ENCODE data around the gene FBP2.
A peak's percentile ranks its signal among the peaks of the same experiment; 100 is the strongest.

Gene FBP2

DNA sequence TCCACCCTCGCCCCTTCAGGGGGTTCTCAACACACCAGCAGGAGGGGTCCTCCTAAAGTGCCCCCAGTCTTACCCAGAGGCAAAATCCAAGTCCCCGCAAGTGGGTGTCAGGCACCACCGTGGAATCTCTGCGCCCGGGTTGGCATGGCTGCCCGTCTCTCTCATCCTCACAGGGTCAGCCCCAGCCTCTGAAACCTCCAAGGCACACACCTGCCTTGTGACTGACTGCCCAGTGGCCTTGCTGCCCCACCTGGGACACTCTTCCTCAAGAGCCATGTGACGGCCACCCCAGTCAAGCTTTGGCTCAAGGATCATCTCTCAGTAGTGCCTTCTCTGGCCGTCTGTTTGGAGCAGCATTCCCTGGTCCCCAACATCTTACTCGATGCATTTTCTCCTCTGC is 4.9 kb downstream of the FBP2 start:
- no peak overlapping the region for H3K4me2 ChIP-seq
- no peaks in the 10 kb centered on the region for H3K27me3 ChIP-seq (ENCODE audit: insufficient read depth, low read depth)
- H3K79me2 ChIP-seq (ENCODE audit: insufficient read depth, low read depth), result no peaks in the 10 kb centered on the region
- TF ChIP-seq, protein P1, sequence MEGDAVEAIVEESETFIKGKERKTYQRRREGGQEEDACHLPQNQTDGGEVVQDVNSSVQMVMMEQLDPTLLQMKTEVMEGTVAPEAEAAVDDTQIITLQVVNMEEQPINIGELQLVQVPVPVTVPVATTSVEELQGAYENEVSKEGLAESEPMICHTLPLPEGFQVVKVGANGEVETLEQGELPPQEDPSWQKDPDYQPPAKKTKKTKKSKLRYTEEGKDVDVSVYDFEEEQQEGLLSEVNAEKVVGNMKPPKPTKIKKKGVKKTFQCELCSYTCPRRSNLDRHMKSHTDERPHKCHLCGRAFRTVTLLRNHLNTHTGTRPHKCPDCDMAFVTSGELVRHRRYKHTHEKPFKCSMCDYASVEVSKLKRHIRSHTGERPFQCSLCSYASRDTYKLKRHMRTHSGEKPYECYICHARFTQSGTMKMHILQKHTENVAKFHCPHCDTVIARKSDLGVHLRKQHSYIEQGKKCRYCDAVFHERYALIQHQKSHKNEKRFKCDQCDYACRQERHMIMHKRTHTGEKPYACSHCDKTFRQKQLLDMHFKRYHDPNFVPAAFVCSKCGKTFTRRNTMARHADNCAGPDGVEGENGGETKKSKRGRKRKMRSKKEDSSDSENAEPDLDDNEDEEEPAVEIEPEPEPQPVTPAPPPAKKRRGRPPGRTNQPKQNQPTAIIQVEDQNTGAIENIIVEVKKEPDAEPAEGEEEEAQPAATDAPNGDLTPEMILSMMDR (conservative IDR thresholded peaks at IDR 0.05; ENCODE audit: low read depth, low read length), result no peak
- no peak overlapping the region for H3K9ac ChIP-seq
- H3K4me3 ChIP-seq (IDR thresholded peaks at IDR 0.05; ENCODE audit: insufficient read depth, low read depth, low read length), result no peak overlapping the region
- H3K4me1 ChIP-seq (ENCODE audit: low read depth, poor library complexity, severe bottlenecking), result peaks cover 15% of the 10 kb centered on the region
- no peak overlapping the region for H2AFZ ChIP-seq (ENCODE audit: low read depth)
- no peaks in the 10 kb centered on the region for H4K20me1 ChIP-seq (ENCODE audit: insufficient read depth)
- H3K36me3 ChIP-seq (ENCODE audit: insufficient read depth), result no peaks in the 10 kb centered on the region
- no peak overlapping the region for H3K27ac ChIP-seq

DNA sequence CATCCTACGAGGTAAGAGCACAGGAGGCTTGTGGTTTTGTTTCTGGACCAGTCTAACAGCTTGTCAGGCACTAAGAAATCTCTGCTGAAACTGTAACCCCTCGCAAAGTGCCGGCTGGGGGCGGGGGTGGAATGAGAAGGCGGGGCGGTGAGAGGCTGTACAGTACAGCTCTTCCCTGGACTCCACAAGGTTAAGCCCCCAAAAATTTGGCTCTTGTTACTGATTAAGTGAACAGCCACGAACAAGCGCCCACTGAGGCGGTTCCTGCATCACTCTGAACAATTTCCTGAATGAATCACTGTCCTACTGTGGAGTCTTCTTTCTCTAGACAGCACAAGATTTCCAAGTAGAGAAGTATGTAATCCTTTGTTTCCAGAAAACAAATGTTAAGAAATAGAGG is 6.8 kb downstream of the FBP2 start:
- H3K9ac ChIP-seq, result peak overlapping the region; percentile 40
- H4K20me1 ChIP-seq (ENCODE audit: insufficient read depth), result no peaks in the 10 kb centered on the region
- H2AFZ ChIP-seq (ENCODE audit: low read depth), result peak overlapping the region; percentile 85
- TF ChIP-seq, protein P1 (conservative IDR thresholded peaks at IDR 0.05; ENCODE audit: low read depth, low read length), result no peak
- H3K4me2 ChIP-seq, result peak overlapping the region; percentile 90
- H3K4me1 ChIP-seq (ENCODE audit: low read depth, poor library complexity, severe bottlenecking), result peaks cover 15% of the 10 kb centered on the region
- H3K79me2 ChIP-seq (ENCODE audit: insufficient read depth, low read depth), result no peaks in the 10 kb centered on the region
- H3K36me3 ChIP-seq (ENCODE audit: insufficient read depth), result no peaks in the 10 kb centered on the region
- H3K27ac ChIP-seq, result peak overlapping the region; percentile 69
- no peak overlapping the region for H3K4me3 ChIP-seq (IDR thresholded peaks at IDR 0.05; ENCODE audit: insufficient read depth, low read depth, low read length)
- no peaks in the 10 kb centered on the region for H3K27me3 ChIP-seq (ENCODE audit: insufficient read depth, low read depth)

DNA sequence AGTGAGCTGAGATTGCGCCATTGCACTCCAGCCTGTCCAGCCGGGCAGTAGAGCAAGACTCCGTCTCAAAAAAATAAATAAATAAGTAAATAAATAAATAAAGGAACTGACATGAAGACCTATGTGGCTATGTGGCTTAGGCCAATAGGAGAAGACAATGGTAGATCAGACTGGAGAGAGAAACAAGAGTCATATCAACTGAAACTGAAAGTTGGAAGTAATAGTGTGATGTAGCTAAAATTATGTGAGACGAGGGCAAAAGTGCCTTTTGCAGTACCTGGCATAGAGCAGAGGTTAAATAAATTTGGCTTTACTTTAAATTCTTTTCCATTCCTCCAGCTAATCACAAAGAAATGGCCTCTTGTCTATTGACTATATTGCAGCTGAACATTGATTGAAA is 7.3 kb downstream of the FBP2 start:
- H4K20me1 ChIP-seq (ENCODE audit: insufficient read depth), result no peaks in the 10 kb centered on the region
- peak overlapping the region; percentile 40 for H3K9ac ChIP-seq
- H3K4me2 ChIP-seq, result peak overlapping the region; percentile 90
- H3K79me2 ChIP-seq (ENCODE audit: insufficient read depth, low read depth), result no peaks in the 10 kb centered on the region
- TF ChIP-seq, protein P1 (conservative IDR thresholded peaks at IDR 0.05; ENCODE audit: low read depth, low read length), result no peak
- peaks cover 15% of the 10 kb centered on the region for H3K4me1 ChIP-seq (ENCODE audit: low read depth, poor library complexity, severe bottlenecking)
- peak overlapping the region; percentile 85 for H2AFZ ChIP-seq (ENCODE audit: low read depth)
- no peaks in the 10 kb centered on the region for H3K27me3 ChIP-seq (ENCODE audit: insufficient read depth, low read depth)
- H3K4me3 ChIP-seq (IDR thresholded peaks at IDR 0.05; ENCODE audit: insufficient read depth, low read depth, low read length), result no peak overlapping the region
- no peaks in the 10 kb centered on the region for H3K36me3 ChIP-seq (ENCODE audit: insufficient read depth)
- H3K27ac ChIP-seq, result peak overlapping the region; percentile 69

DNA sequence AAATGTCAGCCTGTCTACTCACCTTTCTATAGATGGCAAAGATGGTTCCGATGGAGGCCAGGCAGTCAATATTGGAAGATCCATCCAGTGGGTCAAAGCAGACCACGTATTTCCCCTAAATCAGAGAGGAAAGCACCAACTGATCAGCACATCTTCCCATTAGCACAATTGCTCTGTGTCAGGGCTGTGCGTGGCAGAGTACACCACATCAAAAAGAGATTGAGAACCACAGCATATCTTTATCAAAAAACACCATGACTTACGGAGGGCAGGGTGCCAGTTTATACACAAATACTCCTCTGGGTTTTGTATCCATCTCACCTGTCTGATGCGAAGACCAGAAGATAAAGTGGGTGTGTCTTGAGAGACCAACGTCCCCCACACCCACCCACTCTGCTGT is 9.1 kb downstream of the FBP2 start:
- peaks cover 15% of the 10 kb centered on the region for H3K4me1 ChIP-seq (ENCODE audit: low read depth, poor library complexity, severe bottlenecking)
- TF ChIP-seq, protein P1 (conservative IDR thresholded peaks at IDR 0.05; ENCODE audit: low read depth, low read length), result no peak
- no peak overlapping the region for H3K27ac ChIP-seq
- no peaks in the 10 kb centered on the region for H4K20me1 ChIP-seq (ENCODE audit: insufficient read depth)
- H2AFZ ChIP-seq (ENCODE audit: low read depth), result no peak overlapping the region
- no peak overlapping the region for H3K4me2 ChIP-seq
- no peaks in the 10 kb centered on the region for H3K27me3 ChIP-seq (ENCODE audit: insufficient read depth, low read depth)
- H3K36me3 ChIP-seq (ENCODE audit: insufficient read depth), result no peaks in the 10 kb centered on the region
- H3K4me3 ChIP-seq (IDR thresholded peaks at IDR 0.05; ENCODE audit: insufficient read depth, low read depth, low read length), result no peak overlapping the region
- H3K79me2 ChIP-seq (ENCODE audit: insufficient read depth, low read depth), result no peaks in the 10 kb centered on the region
- no peak overlapping the region for H3K9ac ChIP-seq
